HCT116 (cell line): Measurements from ENCODE around the gene GRIP2.

ENCODE experiments used
- CTCF ChIP-seq, 3 experiments: fragments of 200-600 bp in 1 of 3; sonication (generic) in 1 of 3; IDR thresholded peaks in 2 of 3; conservative IDR thresholded peaks in 1 of 3; 2 replicates each; pipeline ENCODE4 v1.5.1; 2012 to 2017; ENCODE audit warnings: low read depth in 2 of 3, low read length in 2 of 3, antibody characterized with exemption in 1 of 3, borderline replicate concordance in 1 of 3, control low read depth in 1 of 3, mild to moderate bottlenecking in 1 of 3, mixed read lengths in 1 of 3, mixed run types in 1 of 3, moderate library complexity in 1 of 3; ENCODE audit not compliant: insufficient read depth in 1 of 3
- EGR1 ChIP-seq: IDR thresholded peaks from 2 replicates; pipeline ENCODE4 v1.6.1; 2012; ENCODE audit warnings: low read depth
- EZH2 ChIP-seq: fragments of 200-600 bp; sonication (generic); IDR thresholded peaks from 2 replicates; pipeline ENCODE4 v1.6.1; 2017; ENCODE audit warnings: antibody characterized with exemption, mixed run types
- POLR2A ChIP-seq: IDR thresholded peaks from 2 replicates; pipeline ENCODE4 v1.7.0; 2011; ENCODE audit warnings: borderline replicate concordance; ENCODE audit not compliant: insufficient read depth, insufficient read length; ENCODE audit errors: extremely low read depth
- POLR2AphosphoS5 ChIP-seq: IDR thresholded peaks from 2 replicates; pipeline ENCODE4 v1.6.1; 2011; ENCODE audit warnings: mild to moderate bottlenecking, low read depth, low read length, moderate library complexity
- SRF ChIP-seq: IDR thresholded peaks from 2 replicates; pipeline ENCODE4 v1.6.1; 2012; ENCODE audit warnings: low read depth
- ZBTB33 ChIP-seq: IDR thresholded peaks from 2 replicates; pipeline ENCODE4 v1.6.1; 2011; ENCODE audit warnings: mild to moderate bottlenecking, low read length, moderate library complexity; ENCODE audit not compliant: insufficient replicate concordance; ENCODE audit errors: extremely low read depth

GRCh38 chr3:14459384-14459783, 80.8 kb downstream of the GRIP2 start:
- TF ChIP-seq ZBTB33 (no peak), POLR2A (no peak), SRF (no peak), CTCF (IDR thresholded peaks at IDR 0.05 in 2 of 3, conservative IDR thresholded peaks at IDR 0.05 in 1 of 3; ENCODE audit: borderline replicate concordance in 1 of 3, insufficient read depth in 1 of 3, low read depth in 2 of 3, low read length in 2 of 3) (no peak), POLR2AphosphoS5 (no peak), EGR1 (no peak), EZH2 (no peak)
